D721Med (cell line): Measurements from ENCODE around the gene PIGZ.

Source experiments
- DNase-seq: peaks from one replicate; pipeline ENCODE4 v3.0.0; 2011; ENCODE audit warnings: low spot score; ENCODE audit not compliant: insufficient read length
- FAIRE-seq: peaks from 2 replicates; lab custom pipeline; 2011; peaks lifted over from hg19 to GRCh38; lab: Jason Lieb, UNC
- CTCF ChIP-seq: IDR thresholded peaks from 2 replicates; pipeline ENCODE4 v1.5.1; 2012; ENCODE audit warnings: mild to moderate bottlenecking, control low read depth; ENCODE audit not compliant: insufficient read depth; ENCODE audit errors: missing control alignments

Gene PIGZ

GRCh38 chr3:197011780-197012539, 43.3 kb upstream of the PIGZ start:
- TF ChIP-seq CTCF = no peak
- no peak for FAIRE-seq

GRCh38 chr3:197010556-197011351, 42.1 kb upstream of the PIGZ start:
- DNase-seq (no peak), FAIRE-seq (no peak)
- no peak for TF ChIP-seq CTCF

More at GRCh38 chr3:197011780-197012539, 43.3 kb upstream of the PIGZ start:
- no peak for DNase-seq

GRCh38 chr3:197009532-197010019, 40.9 kb upstream of the PIGZ start:
- no peak for TF ChIP-seq CTCF
- FAIRE-seq (no peak), DNase-seq (no peak)

- no peak for DNase-seq
- no peak for FAIRE-seq
- TF ChIP-seq CTCF = no peak
These were observed 40.0 kb upstream of the PIGZ start for GRCh38 chr3:197008436-197009209.

DNA sequence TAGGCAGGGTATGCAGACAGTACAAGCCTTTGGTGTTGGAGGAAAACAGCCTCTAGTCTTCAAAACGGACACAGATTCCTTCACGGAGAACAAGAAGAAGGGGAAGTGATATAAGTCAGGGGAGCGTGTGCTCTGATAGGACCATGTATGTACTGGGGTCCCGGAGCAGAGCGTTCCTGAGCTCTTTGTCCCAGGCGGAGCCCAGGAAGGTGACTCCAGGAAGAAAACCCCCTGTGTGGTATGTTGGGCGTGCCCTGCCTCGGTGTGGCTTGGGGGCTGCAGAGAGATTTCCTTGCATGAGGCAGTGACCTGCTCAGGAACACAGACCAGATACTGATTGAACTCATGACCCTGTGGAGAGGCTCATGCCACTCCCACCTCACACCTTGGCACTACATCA, 39.3 kb upstream of the PIGZ start:
- no peak for TF ChIP-seq CTCF
- FAIRE-seq (no peak), DNase-seq (no peak)

- DNase-seq (no peak), FAIRE-seq (no peak)
- no peak for TF ChIP-seq CTCF
These were observed 38.8 kb upstream of the PIGZ start for GRCh38 chr3:197007296-197007940.
